ENCODE measurements around the gene HSBP1L1.

HSBP1L1 gene

GRCh38 chr18:79951545-79952455 is 12.6 kb upstream of the HSBP1L1 start, which contains the start of gene SLC66A2:
Gene SLC66A2 (minus strand): TSS chr18:79951653. CDS start chr18:79950926, 727 bp downstream.
- peaks cover 3% of the 10 kb centered on the region; the same call in 1 of the 2 replicates for H3K36me3 ChIP-seq (ENCODE audit: insufficient read depth, low read length)
- TF ChIP-seq POLR2AphosphoS5 (IDR thresholded peaks at IDR 0.05; ENCODE audit: borderline replicate concordance, low read depth, low read length) (peak; percentile 39; the same call in 1 of the 2 replicates), FOXP2 (optimal IDR thresholded peaks at IDR 0.05; ENCODE audit: control extremely low read depth, extremely low read length, insufficient read depth) (no peak), EZH2 (IDR thresholded peaks at IDR 0.05) (no peak)
- peak within 1 kb of the TSS; percentile 73 for H3K9ac ChIP-seq (ENCODE audit: insufficient read length)
- no peak within 1 kb of the TSS for H3K27ac ChIP-seq
- H3K9me3 ChIP-seq (ENCODE audit: low read depth, low read length), result no peaks in the 10 kb centered on the region
- peak within 1 kb of the TSS; percentile 80 for H3K4me3 ChIP-seq
- no peak for DNase-seq (ENCODE audit: low read depth, low spot score)

GRCh38 chr18:79952456-79952995 is 11.9 kb upstream of the HSBP1L1 start:
- TF ChIP-seq POLR2AphosphoS5 (IDR thresholded peaks at IDR 0.05; ENCODE audit: borderline replicate concordance, low read depth, low read length), result no peak
- TF ChIP-seq EZH2 (IDR thresholded peaks at IDR 0.05), result no peak
- TF ChIP-seq FOXP2 (optimal IDR thresholded peaks at IDR 0.05; ENCODE audit: control extremely low read depth, extremely low read length, insufficient read depth), result no peak

GRCh38 chr18:79952996-79953559 is 11.4 kb upstream of the HSBP1L1 start:
- Histone ChIP-seq H3K9ac (ENCODE audit: insufficient read length) (no peak overlapping the region), H3K4me3 (no peak overlapping the region), H3K36me3 (ENCODE audit: insufficient read depth, low read length) (peaks cover 3% of the 10 kb centered on the region; the same call in 1 of the 2 replicates), H3K27ac (no peak overlapping the region), H3K9me3 (ENCODE audit: low read depth, low read length) (no peaks in the 10 kb centered on the region)
- no peak for TF ChIP-seq FOXP2 (optimal IDR thresholded peaks at IDR 0.05; ENCODE audit: control extremely low read depth, extremely low read length, insufficient read depth)
- no peak for TF ChIP-seq POLR2AphosphoS5 (IDR thresholded peaks at IDR 0.05; ENCODE audit: borderline replicate concordance, low read depth, low read length)
- TF ChIP-seq EZH2 (IDR thresholded peaks at IDR 0.05), result no peak
- DNase-seq (ENCODE audit: low read depth, low spot score), result no peak

More at GRCh38 chr18:79952456-79952995, 11.9 kb upstream of the HSBP1L1 start:
- Histone ChIP-seq H3K36me3 (ENCODE audit: insufficient read depth, low read length) (peaks cover 3% of the 10 kb centered on the region; the same call in 1 of the 2 replicates), H3K4me3 (peak overlapping the region; percentile 80), H3K9ac (ENCODE audit: insufficient read length) (peak overlapping the region; percentile 73), H3K9me3 (ENCODE audit: low read depth, low read length) (no peaks in the 10 kb centered on the region), H3K27ac (no peak overlapping the region)
- DNase-seq (ENCODE audit: low read depth, low spot score), result no peak

GRCh38 chr18:79953971-79954651 is 10.3 kb upstream of the HSBP1L1 start:
- Histone ChIP-seq H3K9me3 (ENCODE audit: low read depth, low read length) (no peaks in the 10 kb centered on the region), H3K27ac (no peak overlapping the region), H3K9ac (ENCODE audit: insufficient read length) (no peak overlapping the region), H3K36me3 (ENCODE audit: insufficient read depth, low read length) (peaks cover under 1% of the 10 kb centered on the region; the same call in 1 of the 2 replicates), H3K4me3 (no peak overlapping the region)
- DNase-seq (ENCODE audit: low read depth, low spot score), result no peak
- TF ChIP-seq POLR2AphosphoS5 (IDR thresholded peaks at IDR 0.05; ENCODE audit: borderline replicate concordance, low read depth, low read length), result no peak
- no peak for TF ChIP-seq EZH2 (IDR thresholded peaks at IDR 0.05)
- TF ChIP-seq FOXP2 (optimal IDR thresholded peaks at IDR 0.05; ENCODE audit: control extremely low read depth, extremely low read length, insufficient read depth), result no peak

- no peak overlapping the region for H3K4me3 ChIP-seq
- no peak overlapping the region for H3K27ac ChIP-seq
- no peaks in the 10 kb centered on the region for H3K36me3 ChIP-seq (ENCODE audit: insufficient read depth, low read length)
- no peaks in the 10 kb centered on the region for H3K9me3 ChIP-seq (ENCODE audit: low read depth, low read length)
- no peak for DNase-seq (ENCODE audit: low read depth, low spot score)
- no peak for TF ChIP-seq POLR2AphosphoS5 (IDR thresholded peaks at IDR 0.05; ENCODE audit: borderline replicate concordance, low read depth, low read length)
- no peak for TF ChIP-seq EZH2 (IDR thresholded peaks at IDR 0.05)
- TF ChIP-seq FOXP2 (optimal IDR thresholded peaks at IDR 0.05; ENCODE audit: control extremely low read depth, extremely low read length, insufficient read depth), result no peak
- no peak overlapping the region for H3K9ac ChIP-seq (ENCODE audit: insufficient read length)
These were observed 9.7 kb upstream of the HSBP1L1 start for GRCh38 chr18:79954791-79955190.

- no peak overlapping the region for H3K4me3 ChIP-seq
- TF ChIP-seq POLR2AphosphoS5 (IDR thresholded peaks at IDR 0.05; ENCODE audit: borderline replicate concordance, low read depth, low read length) (no peak), EZH2 (IDR thresholded peaks at IDR 0.05) (no peak)
- no peak overlapping the region for H3K9ac ChIP-seq (ENCODE audit: insufficient read length)
- DNase-seq (ENCODE audit: low read depth, low spot score), result no peak
- no peaks in the 10 kb centered on the region for H3K36me3 ChIP-seq (ENCODE audit: insufficient read depth, low read length)
- no peaks in the 10 kb centered on the region for H3K9me3 ChIP-seq (ENCODE audit: low read depth, low read length)
- no peak overlapping the region for H3K27ac ChIP-seq
These were observed 9.0 kb upstream of the HSBP1L1 start for GRCh38 chr18:79955302-79956075.

GRCh38 chr18:79956276-79956675 is 8.2 kb upstream of the HSBP1L1 start:
- 0 out of 2 replicates have a peak overlapping the region, but pooled peaks have one; percentile 6 for H3K27ac ChIP-seq
- no peak overlapping the region for H3K4me3 ChIP-seq
- DNase-seq (ENCODE audit: low read depth, low spot score), result no peak
- no peaks in the 10 kb centered on the region for H3K36me3 ChIP-seq (ENCODE audit: insufficient read depth, low read length)
- TF ChIP-seq FOXP2 (optimal IDR thresholded peaks at IDR 0.05; ENCODE audit: control extremely low read depth, extremely low read length, insufficient read depth), result no peak
- no peak for TF ChIP-seq EZH2 (IDR thresholded peaks at IDR 0.05)
- TF ChIP-seq POLR2AphosphoS5 (IDR thresholded peaks at IDR 0.05; ENCODE audit: borderline replicate concordance, low read depth, low read length), result no peak
- no peak overlapping the region for H3K9ac ChIP-seq (ENCODE audit: insufficient read length)
- no peaks in the 10 kb centered on the region for H3K9me3 ChIP-seq (ENCODE audit: low read depth, low read length)

Measured in SK-N-MC (cell line).